Vagina (tissue), 2 donors: ENCODE measurements around the gene ADCY7. TPM values are rescaled to one million over a fixed set of nuclear protein-coding genes. Genes with fewer than 3 reads are reported as not detected.
A peak's percentile ranks its signal among the peaks of the same experiment; 100 is the strongest.

Experiments used
- DNase-seq, 2 donors: peaks; one replicate each; pipeline ENCODE4 v3.0.0-alpha.2; 2017; ENCODE audit errors: extremely low spot score in 2 of 2
- H3K27ac ChIP-seq: fragments of 200-600 bp; sonication (generic); one replicate; pipeline ENCODE4 v1.5.1; 2019
- H3K27me3 ChIP-seq: fragments of 200-600 bp; sonication (generic); one replicate; pipeline ENCODE4 v1.5.1; 2019
- H3K36me3 ChIP-seq, 2 donors: fragments of 200-600 bp; sonication (generic); one replicate each; pipeline ENCODE4 v1.5.1; 2017 to 2019
- H3K4me1 ChIP-seq: fragments of 200-600 bp; sonication (generic); one replicate; pipeline ENCODE4 v1.5.1; 2019
- H3K4me3 ChIP-seq, 2 donors: fragments of 200-600 bp; sonication (generic); 1 replicate in 1 of 2; 2 replicates in 1 of 2; pipeline ENCODE4 v1.5.1; 2016 to 2019
- H3K9me3 ChIP-seq: fragments of 200-600 bp; sonication (generic); one replicate; pipeline ENCODE4 v1.5.1; 2019
- CTCF ChIP-seq, 3 experiments: fragments of 450-650 bp in 2 of 3; fragments of 200-600 bp in 1 of 3; sonication (generic) in 1 of 3; IDR thresholded peaks; one replicate each; pipeline ENCODE4 v1.5.1; 2017 to 2019; ENCODE audit warnings: antibody characterized with exemption in 3 of 3, mild to moderate bottlenecking in 2 of 3, moderate library complexity in 2 of 3
- POLR2A ChIP-seq, 2 donors: fragments of 450-650 bp; IDR thresholded peaks; one replicate each; pipeline ENCODE4 v1.6.1; 2017; ENCODE audit warnings: antibody characterized with exemption in 2 of 2, mild to moderate bottlenecking in 2 of 2, moderate library complexity in 2 of 2
- POLR2AphosphoS5 ChIP-seq, 2 donors: sonication (generic); formaldehyde crosslinking; IDR thresholded peaks; one replicate each; pipeline ENCODE4 v1.9.0; 2017; ENCODE audit warnings: antibody characterized with exemption in 2 of 2, mild to moderate bottlenecking in 2 of 2, low read depth in 1 of 2; ENCODE audit not compliant: insufficient read depth in 1 of 2
- intact Hi-C: fragments of 100-400 bp; cut with DNase I; formaldehyde crosslinking; loops from one replicate; pipeline ENCODE4 v1.15.1; 2023
- total RNA-seq: library from RNA; depleted of rRNA; stranded (reverse); fragments of >200 nt; gene quantifications from one replicate; pipeline ENCODE4 v1.2.3, GENCODE V29; 2016

The ADCY7 gene
- total RNA-seq, 1 donor from 2014 or later = 18.9 TPM

GRCh38 chr16:50329446-50330189 lies 63.3 kb downstream of the ADCY7 start:
- no peak overlapping the region for H3K4me3 ChIP-seq
- H3K27me3 ChIP-seq = no peaks in the 10 kb centered on the region
- peaks cover 0 to 42% of the 10 kb centered on the region in 2 donors for H3K36me3 ChIP-seq
- DNase-seq = no peak
- H3K9me3 ChIP-seq = no peaks in the 10 kb centered on the region
- H3K4me1 ChIP-seq = no peaks in the 10 kb centered on the region
- intact Hi-C loops = no loop called here
- no peak for TF ChIP-seq POLR2A (IDR thresholded peaks at IDR 0.05)
- TF ChIP-seq POLR2AphosphoS5 (IDR thresholded peaks at IDR 0.05; ENCODE audit: insufficient read depth in 1 of 2, low read depth in 1 of 2) = no peak
- TF ChIP-seq CTCF (IDR thresholded peaks at IDR 0.05) = no peak
- no peak overlapping the region for H3K27ac ChIP-seq

- intact Hi-C loops = no loop called here
- no peak overlapping the region for H3K27ac ChIP-seq
- DNase-seq = no peak
- H3K36me3 ChIP-seq = peaks cover 0 to 44% of the 10 kb centered on the region in 2 donors
- no peaks in the 10 kb centered on the region for H3K4me1 ChIP-seq
- no peaks in the 10 kb centered on the region for H3K9me3 ChIP-seq
- TF ChIP-seq POLR2AphosphoS5 (IDR thresholded peaks at IDR 0.05; ENCODE audit: insufficient read depth in 1 of 2, low read depth in 1 of 2) = no peak
- TF ChIP-seq CTCF (IDR thresholded peaks at IDR 0.05) = no peak
- TF ChIP-seq POLR2A (IDR thresholded peaks at IDR 0.05) = no peak
- H3K27me3 ChIP-seq = no peaks in the 10 kb centered on the region
- H3K4me3 ChIP-seq = no peak overlapping the region
Observed at GRCh38 chr16:50331570-50331969, 65.2 kb downstream of the ADCY7 start.

- no peak for DNase-seq
- Histone ChIP-seq H3K4me1 (peaks cover 4% of the 10 kb centered on the region), H3K4me3 (no peak overlapping the region), H3K27me3 (no peaks in the 10 kb centered on the region), H3K36me3 (peaks cover 0 to 44% of the 10 kb centered on the region in 2 donors), H3K9me3 (no peaks in the 10 kb centered on the region), H3K27ac (no peak overlapping the region)
- TF ChIP-seq CTCF (IDR thresholded peaks at IDR 0.05) (no peak), POLR2A (IDR thresholded peaks at IDR 0.05) (no peak), POLR2AphosphoS5 (IDR thresholded peaks at IDR 0.05; ENCODE audit: insufficient read depth in 1 of 2, low read depth in 1 of 2) (no peak)
- intact Hi-C loops = no loop called here
Observed at GRCh38 chr16:50332599-50332998, 66.2 kb downstream of the ADCY7 start.

GRCh38 chr16:50334106-50334975 lies 68.0 kb downstream of the ADCY7 start:
- peaks cover 17% of the 10 kb centered on the region for H3K4me1 ChIP-seq
- no peak for DNase-seq

More at GRCh38 chr16:50334106-50334975, 68.0 kb downstream of the ADCY7 start:
- no peaks in the 10 kb centered on the region for H3K27me3 ChIP-seq
- H3K9me3 ChIP-seq = no peaks in the 10 kb centered on the region
- TF ChIP-seq POLR2A (IDR thresholded peaks at IDR 0.05) (no peak), CTCF (IDR thresholded peaks at IDR 0.05) (no peak), POLR2AphosphoS5 (IDR thresholded peaks at IDR 0.05; ENCODE audit: insufficient read depth in 1 of 2, low read depth in 1 of 2) (no peak)
- peaks cover 0 to 51% of the 10 kb centered on the region in 2 donors for H3K36me3 ChIP-seq
- H3K27ac ChIP-seq = peak overlapping the region; percentile 10
- no peak overlapping the region for H3K4me3 ChIP-seq
- intact Hi-C loops = no loop called here
